ENCODE measurements around the gene VSIG10L. TPM values are rescaled to one million over a fixed set of nuclear protein-coding genes. Genes with fewer than 3 reads are reported as not detected.
A peak's percentile ranks its signal among the peaks of the same experiment; 100 is the strongest.

VSIG10L gene
- total RNA-seq, 1 donor from 2014 or later = 1.8 TPM

DNA sequence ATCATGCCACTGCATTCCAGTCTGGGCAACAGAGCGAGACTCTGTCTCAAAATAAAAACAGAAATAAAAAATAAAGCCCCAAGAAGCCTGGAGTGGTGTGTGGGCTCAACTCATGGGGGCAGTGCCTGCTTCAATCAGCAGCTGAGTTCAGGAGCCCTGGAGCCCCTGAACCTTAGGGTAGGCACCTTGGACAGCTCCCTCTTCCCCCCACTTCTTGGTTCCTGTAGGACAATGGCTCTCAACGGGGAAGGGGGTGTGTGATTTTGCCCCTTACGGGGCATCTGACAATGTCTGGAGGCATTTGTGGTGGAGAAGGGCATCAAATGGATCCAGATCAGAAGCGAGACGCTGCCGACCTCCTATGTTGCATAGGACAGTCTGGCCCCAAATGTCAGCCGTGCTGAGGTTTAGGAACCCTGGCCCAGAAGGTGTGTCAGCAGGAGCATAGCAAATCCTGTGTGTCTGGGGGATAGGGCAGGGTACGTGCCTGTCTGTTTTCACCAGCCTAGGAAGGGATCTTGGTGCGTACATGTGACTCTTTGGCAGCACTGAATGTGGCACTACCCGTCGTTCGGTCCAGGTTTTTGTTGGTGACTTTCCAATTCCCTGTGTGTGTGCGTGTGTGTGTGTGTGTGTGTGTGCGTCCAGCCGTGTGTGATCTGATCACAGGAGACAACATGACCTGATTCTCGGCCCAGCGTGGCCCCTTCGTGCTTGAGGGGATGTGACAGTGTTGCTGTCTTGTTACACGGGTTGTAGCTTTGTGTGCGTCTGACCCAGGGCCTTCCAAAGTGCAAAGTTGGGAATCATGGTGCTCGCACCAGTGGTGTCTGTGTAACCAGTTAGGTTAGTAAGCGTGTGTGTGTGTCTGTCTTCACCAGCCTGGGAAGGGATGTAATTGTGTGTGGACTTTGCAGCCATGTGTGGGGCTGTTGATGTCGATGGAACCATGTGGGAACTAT is 23.0 kb downstream of the VSIG10L start:
- DNase-seq (ENCODE audit: low read depth) = no peak

GRCh38 chr19:51317968-51318367 is 24.0 kb downstream of the VSIG10L start:
- DNase-seq (ENCODE audit: low read depth) = no peak

GRCh38 chr19:51317376-51317775 is 24.6 kb downstream of the VSIG10L start:
- no peak for DNase-seq (ENCODE audit: low read depth)

GRCh38 chr19:51316688-51317087 is 25.3 kb downstream of the VSIG10L start:
- DNase-seq (ENCODE audit: low read depth) = no peak

- DNase-seq (ENCODE audit: low read depth) = no peak
These were observed 30.3 kb downstream of the VSIG10L start, which contains the start of gene IGLON5 for GRCh38 chr19:51311351-51312257. Gene IGLON5, plus strand, starts transcription at chr19:51311644. Its CDS starts 204 bp downstream, at chr19:51311848.

GRCh38 chr19:51305479-51305878 is 36.5 kb downstream of the VSIG10L start:
- no peak for DNase-seq (ENCODE audit: low read depth)

- no peak for DNase-seq (ENCODE audit: low read depth)
These were observed 40.7 kb downstream of the VSIG10L start for GRCh38 chr19:51301266-51301665.

DNA sequence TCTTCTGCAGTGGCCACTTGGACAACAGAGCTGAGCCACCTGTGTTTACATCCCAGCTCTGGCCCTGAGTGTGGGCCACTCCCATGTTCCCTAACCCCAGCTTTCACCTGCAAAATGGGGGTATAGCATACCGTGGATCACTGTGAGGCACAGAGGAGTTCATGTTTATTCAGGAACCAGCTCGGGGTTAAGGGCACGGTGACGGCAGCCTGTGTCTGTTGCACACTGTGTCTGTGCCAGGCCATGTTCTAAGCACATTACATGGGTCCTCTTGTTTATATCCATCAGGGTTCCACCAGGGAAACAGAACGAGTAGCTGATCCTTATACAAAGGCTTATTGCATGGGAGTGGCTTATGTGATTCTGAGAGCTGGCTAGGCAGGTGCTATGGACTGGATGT is 44.5 kb downstream of the VSIG10L start:
- no peak for DNase-seq (ENCODE audit: low read depth)

DNA sequence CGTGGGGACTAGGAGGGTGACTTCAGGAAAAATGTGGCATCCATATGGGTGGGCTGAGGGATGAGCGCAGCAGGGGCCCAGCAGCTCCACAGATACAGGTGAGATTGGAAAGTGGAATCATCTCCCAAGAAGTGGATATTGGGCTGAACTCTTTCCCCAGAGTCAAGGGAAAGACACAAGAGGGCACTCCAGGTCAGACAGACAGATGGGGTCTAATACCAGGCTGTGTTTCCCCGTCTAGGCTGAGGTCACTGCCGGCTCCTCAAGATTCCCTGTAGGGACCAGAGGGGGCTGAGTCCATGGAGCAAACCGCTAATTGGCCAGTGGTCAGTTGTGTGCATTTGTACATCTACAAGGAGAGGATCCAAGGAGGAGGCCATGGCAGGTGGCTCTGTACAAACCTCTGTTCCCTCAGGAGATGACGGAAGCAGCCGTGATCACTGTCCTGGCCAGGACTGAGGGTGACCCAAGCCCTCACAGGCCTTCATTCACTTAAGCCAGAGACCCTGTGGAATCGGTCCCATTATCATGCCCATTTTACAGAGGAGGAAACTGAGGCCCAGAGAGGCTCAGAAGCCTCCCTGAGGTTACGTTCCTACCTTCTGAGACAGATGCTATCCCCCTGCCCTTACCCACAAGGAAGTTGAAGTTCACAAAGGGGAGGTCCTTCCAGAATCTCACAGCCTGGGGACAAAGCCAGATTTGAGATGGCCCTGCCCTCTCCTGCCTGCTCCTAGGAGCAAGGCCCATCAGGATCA is 45.4 kb downstream of the VSIG10L start:
- no peak for DNase-seq (ENCODE audit: low read depth)

- no peak for DNase-seq (ENCODE audit: low read depth)
These were observed 46.4 kb downstream of the VSIG10L start for GRCh38 chr19:51295382-51296126.

GRCh38 chr19:51294977-51295375 is 47.0 kb downstream of the VSIG10L start:
- DNase-seq (ENCODE audit: low read depth) = no peak

DNA sequence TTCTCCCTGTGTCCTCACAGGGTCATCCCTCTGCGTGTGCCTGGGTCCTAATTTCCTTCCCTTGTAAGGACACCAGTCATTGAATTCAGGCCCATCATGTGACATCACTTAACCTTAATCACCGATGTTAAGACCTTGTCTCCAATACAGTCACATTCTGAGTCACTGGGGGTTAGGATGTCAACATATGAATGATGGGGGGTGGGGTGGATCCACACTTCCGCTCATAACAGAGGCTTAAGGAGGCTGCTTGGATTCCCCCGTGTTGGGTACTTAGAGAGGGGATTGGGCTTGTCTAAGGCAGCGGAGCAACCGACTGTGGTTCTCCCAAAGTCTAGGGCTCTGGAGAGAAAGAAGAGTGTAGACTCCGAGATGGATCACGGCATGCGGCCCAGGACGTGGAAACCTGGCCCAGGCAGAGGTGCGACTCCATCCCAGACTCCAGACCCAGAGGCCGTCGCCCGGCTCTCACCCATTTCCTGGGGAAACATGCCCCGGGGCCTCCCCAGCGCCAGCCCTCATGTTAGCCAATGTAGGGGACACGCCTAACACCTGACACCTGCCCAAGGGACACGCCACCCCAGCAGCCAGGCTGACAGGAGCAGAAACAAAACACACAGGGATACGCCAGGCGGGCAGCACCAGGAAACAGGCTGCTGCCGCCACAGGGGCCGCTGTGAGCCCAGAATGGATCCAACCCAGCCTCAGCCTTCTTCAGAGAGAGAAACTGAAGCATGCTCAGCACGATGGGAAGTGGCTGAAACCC is 47.5 kb downstream of the VSIG10L start:
- no peak for DNase-seq (ENCODE audit: low read depth)

DNA sequence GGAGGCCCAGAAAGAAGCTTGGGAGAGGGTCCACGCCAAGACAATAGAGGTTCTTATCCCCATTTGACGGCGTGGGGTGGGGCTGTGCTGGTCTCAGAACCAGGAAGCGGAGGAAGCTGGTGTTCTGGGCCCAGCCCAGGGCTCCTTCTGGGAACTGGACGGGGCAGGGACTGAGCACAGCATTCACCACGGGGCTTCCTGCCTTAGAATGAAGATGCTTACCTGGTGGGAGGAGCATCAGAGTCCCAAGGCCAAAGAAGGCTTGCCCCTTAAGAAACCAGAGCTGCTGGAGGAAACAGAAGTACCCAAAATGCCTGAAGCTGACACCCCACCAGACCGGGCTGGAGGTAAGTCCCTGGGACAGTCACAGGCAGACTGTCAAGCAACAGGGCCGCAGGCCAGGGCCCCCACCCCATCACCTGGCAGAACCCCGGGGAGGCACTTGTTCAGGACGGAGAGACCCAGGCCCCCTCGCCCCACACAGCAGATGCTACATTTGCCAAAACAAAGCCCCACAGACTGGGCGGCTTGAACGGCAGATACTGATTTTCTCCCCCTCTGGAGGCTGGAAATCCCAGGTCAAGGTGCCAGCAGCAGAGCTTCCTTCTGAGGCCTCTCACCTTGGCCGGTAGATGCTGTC is 48.2 kb downstream of the VSIG10L start:
- DNase-seq (ENCODE audit: low read depth) = no peak

DNA sequence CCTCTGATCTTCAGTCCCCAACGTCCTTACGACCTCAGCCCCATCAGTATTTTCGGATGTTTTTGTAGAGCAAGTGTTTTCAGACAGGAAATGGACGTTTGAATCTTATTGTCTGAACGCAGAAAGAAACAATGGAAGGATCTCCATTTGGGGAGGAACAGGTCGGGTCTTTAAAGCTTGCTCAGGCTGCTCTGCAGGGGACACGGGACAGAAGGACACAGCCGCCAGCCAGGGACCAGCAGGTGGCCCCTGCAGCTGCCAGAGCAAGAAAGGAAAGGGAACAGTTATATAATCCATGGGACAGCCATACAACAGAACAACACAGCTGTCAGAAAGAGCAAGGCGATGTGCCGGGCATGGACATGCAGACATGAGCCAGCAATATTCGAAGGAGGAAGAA is 49.0 kb downstream of the VSIG10L start:
- DNase-seq (ENCODE audit: low read depth) = peak; percentile 6

DNA sequence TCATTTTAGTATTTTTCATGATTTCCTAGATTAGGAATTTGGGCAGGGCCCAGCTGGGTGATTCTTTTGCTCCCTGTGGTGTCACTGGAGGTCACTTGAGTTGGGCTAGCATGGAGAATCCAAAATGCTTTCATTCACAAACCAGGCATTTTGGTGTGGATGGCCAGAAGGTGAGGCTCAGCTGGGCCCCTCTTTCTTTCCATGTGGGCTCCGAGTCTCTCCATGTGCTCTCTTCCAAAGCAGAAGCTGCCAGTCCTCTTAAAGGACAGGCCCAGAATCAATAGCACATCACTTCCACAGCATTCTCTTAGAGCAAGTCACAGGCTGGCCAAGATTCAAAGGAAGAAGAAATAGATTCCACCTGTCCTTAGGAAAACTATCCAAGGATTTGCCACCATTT is 52.3 kb downstream of the VSIG10L start:
- DNase-seq (ENCODE audit: low read depth) = no peak

GRCh38 chr19:51285682-51286081 is 56.3 kb downstream of the VSIG10L start:
- DNase-seq (ENCODE audit: low read depth) = no peak

- DNase-seq (ENCODE audit: low read depth) = no peak
These were observed 59.6 kb downstream of the VSIG10L start for GRCh38 chr19:51282335-51282734.

Measured in myocyte (in vitro differentiated cells).